Fibroblast of lung (primary cell): ENCODE data around the gene SPON2. TPM values are rescaled to one million over a fixed set of nuclear protein-coding genes. Genes with fewer than 3 reads are reported as not detected.

Source experiments
- DNase-seq, 2 donors: peaks; one replicate each; pipeline versions ENCODE4 v3.0.0 to v3.0.0-alpha.2; 2010; ENCODE audit warnings: low read depth in 2 of 2
- H2AFZ ChIP-seq: 2 replicates; pipeline ENCODE4 v1.5.1; 2012; ENCODE audit warnings: low read length, control low read depth, inconsistent platforms
- H3K27ac ChIP-seq: 2 replicates; pipeline ENCODE4 v1.5.1; 2011; ENCODE audit warnings: low read length, control low read depth; ENCODE audit not compliant: insufficient read depth
- H3K27me3 ChIP-seq: 2 replicates; pipeline ENCODE4 v1.5.1; 2011; ENCODE audit warnings: mild to moderate bottlenecking, low read length; ENCODE audit not compliant: control insufficient read depth, insufficient read depth
- H3K36me3 ChIP-seq: 2 replicates; pipeline ENCODE4 v1.5.1; 2011; ENCODE audit warnings: low read length; ENCODE audit not compliant: control insufficient read depth, insufficient read depth
- H3K4me1 ChIP-seq: 2 replicates; pipeline ENCODE4 v1.5.1; 2011; ENCODE audit warnings: low read length; ENCODE audit not compliant: control insufficient read depth, insufficient read depth; ENCODE audit errors: extremely low read depth
- H3K4me2 ChIP-seq: 2 replicates; pipeline ENCODE4 v1.5.1; 2011; ENCODE audit warnings: low read length, control low read depth; ENCODE audit not compliant: insufficient read depth; ENCODE audit errors: extremely low read depth
- H3K4me3 ChIP-seq, 4 experiments: fragments of 200-600 bp in 1 of 4; sonication (generic) in 1 of 4; replicated peaks in 1 of 4; 2 replicates each; pipeline ENCODE4 v1.5.1; 2011 to 2016; ENCODE audit warnings: low read length in 4 of 4, low read depth in 3 of 4, mild to moderate bottlenecking in 3 of 4, control low read depth in 2 of 4, inconsistent platforms in 1 of 4, mixed read lengths in 1 of 4; ENCODE audit not compliant: insufficient read depth in 1 of 4; ENCODE audit errors: control extremely low read depth in 1 of 4
- H3K79me2 ChIP-seq: 2 replicates; pipeline ENCODE4 v1.5.1; 2012; ENCODE audit warnings: mild to moderate bottlenecking, low read length, inconsistent platforms; ENCODE audit not compliant: control insufficient read depth, insufficient read depth
- H3K9ac ChIP-seq: 2 replicates; pipeline ENCODE4 v1.5.1; 2011; ENCODE audit warnings: mild to moderate bottlenecking, low read length, control low read depth; ENCODE audit not compliant: insufficient read depth
- H3K9me3 ChIP-seq: 2 replicates; pipeline ENCODE4 v1.5.1; 2012; ENCODE audit warnings: low read depth, low read length; ENCODE audit not compliant: control insufficient read depth, insufficient read depth
- H4K20me1 ChIP-seq: 2 replicates; pipeline ENCODE4 v1.5.1; 2011; ENCODE audit warnings: low read length; ENCODE audit not compliant: control insufficient read depth, insufficient read depth; ENCODE audit errors: extremely low read depth
- EZH2 ChIP-seq: IDR thresholded peaks from 2 replicates; pipeline ENCODE4 v1.5.1; 2012; ENCODE audit warnings: low read length, control low read depth, mild to moderate bottlenecking; ENCODE audit errors: missing control alignments
- polyA plus RNA-seq, 2 donors: library from polyadenylated mRNA; depleted of rRNA in 1 of 2; stranded (reverse) in 1 of 2; unstranded in 1 of 2; fragments of >200 nt; gene quantifications; 2 replicates each; pipeline ENCODE4 v1.2.1, GENCODE V29; 2011 to 2012; ENCODE audit warnings: missing spikeins in 1 of 2
- total RNA-seq: library from RNA; depleted of rRNA; stranded (reverse); fragments of >200 nt; gene quantifications from 2 replicates; pipeline ENCODE4 v1.2.1, GENCODE V29; 2014
- TF ChIP-seq, protein P1 (sequence below), 2 donors: IDR thresholded peaks in 1 of 2; conservative IDR thresholded peaks in 1 of 2; 1 replicate in 1 of 2; 2 replicates in 1 of 2; pipeline ENCODE4 v1.5.1; 2011 to 2012; ENCODE audit warnings: low read length in 2 of 2, control low read depth in 1 of 2, inconsistent platforms in 1 of 2, low read depth in 1 of 2, mild to moderate bottlenecking in 1 of 2

Gene SPON2
- total and polyA plus RNA-seq, 2 donors (not counting 1 experiment from before 2014, with no cell fraction given): 179 to 367 TPM

DNA sequence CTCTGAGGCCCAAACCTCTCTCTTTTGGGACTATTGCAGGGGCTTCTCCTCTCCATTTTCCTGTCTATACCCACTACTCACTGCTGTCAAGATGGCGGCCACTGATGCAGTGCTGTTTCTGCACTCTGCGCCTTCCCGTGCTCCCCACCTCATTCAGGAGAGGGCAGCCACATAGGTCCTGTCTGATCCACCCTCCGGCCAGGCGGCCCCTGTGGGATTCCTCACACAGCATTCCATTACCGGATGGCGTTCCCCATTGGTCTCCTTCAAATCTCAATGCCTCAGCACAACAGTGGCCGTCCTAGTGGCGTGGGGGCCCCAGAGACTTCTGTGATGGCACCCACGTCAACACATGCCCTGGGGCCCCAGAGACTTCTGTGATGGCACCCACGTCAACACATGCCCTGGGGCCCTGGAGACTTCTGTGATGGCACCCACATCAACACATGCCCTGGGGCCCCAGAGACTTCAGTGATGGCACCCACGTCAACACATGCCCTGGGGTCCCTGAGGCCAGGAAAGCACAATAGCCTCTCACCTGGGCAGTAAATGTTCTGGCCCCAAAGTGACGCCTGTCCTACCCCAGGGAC, 7.3 kb downstream of the SPON2 start:
- no peak overlapping the region for H2AFZ ChIP-seq
- peaks cover 24% of the 10 kb centered on the region for H3K36me3 ChIP-seq
- no peaks in the 10 kb centered on the region for H3K9me3 ChIP-seq
- H3K9ac ChIP-seq: no peak overlapping the region
- H3K4me3 ChIP-seq: no peak overlapping the region
- TF ChIP-seq, protein P1, sequence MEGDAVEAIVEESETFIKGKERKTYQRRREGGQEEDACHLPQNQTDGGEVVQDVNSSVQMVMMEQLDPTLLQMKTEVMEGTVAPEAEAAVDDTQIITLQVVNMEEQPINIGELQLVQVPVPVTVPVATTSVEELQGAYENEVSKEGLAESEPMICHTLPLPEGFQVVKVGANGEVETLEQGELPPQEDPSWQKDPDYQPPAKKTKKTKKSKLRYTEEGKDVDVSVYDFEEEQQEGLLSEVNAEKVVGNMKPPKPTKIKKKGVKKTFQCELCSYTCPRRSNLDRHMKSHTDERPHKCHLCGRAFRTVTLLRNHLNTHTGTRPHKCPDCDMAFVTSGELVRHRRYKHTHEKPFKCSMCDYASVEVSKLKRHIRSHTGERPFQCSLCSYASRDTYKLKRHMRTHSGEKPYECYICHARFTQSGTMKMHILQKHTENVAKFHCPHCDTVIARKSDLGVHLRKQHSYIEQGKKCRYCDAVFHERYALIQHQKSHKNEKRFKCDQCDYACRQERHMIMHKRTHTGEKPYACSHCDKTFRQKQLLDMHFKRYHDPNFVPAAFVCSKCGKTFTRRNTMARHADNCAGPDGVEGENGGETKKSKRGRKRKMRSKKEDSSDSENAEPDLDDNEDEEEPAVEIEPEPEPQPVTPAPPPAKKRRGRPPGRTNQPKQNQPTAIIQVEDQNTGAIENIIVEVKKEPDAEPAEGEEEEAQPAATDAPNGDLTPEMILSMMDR (conservative IDR thresholded peaks at IDR 0.05 in 1 of 2, IDR thresholded peaks at IDR 0.05 in 1 of 2; ENCODE audit: low read depth in 1 of 2, low read length in 2 of 2): no peak
- TF ChIP-seq EZH2: no peak
- peaks cover 7% of the 10 kb centered on the region for H3K79me2 ChIP-seq
- H3K4me2 ChIP-seq: no peak overlapping the region
- no peaks in the 10 kb centered on the region for H4K20me1 ChIP-seq
- peaks cover 10% of the 10 kb centered on the region for H3K4me1 ChIP-seq
- no peak for DNase-seq
- no peaks in the 10 kb centered on the region for H3K27me3 ChIP-seq
- no peak overlapping the region for H3K27ac ChIP-seq

DNA sequence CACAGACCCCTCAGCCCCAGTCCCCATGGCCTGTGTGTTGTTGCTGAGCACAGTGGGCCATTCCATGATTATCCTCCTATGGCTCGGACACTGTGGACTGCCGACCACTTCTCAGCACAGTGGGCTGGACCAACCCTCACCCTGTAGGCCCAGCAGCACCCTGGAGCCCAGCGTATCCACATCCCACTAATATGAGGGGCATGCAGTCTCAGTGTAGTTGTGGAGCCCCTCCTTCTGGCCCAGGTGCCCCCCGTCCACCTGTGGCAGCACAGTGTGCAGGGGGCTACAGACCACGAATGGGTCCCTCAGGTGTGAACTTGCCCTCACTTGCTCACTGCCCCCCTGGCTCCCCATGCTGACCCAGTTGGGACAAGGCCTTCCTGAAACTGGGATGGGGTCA, 7.9 kb downstream of the SPON2 start:
- DNase-seq: no peak
- Histone ChIP-seq H3K36me3 (peaks cover 18% of the 10 kb centered on the region), H3K4me2 (no peak overlapping the region), H3K4me3 (no peak overlapping the region), H2AFZ (no peak overlapping the region), H3K27me3 (no peaks in the 10 kb centered on the region), H3K27ac (no peak overlapping the region), H4K20me1 (no peaks in the 10 kb centered on the region), H3K79me2 (peaks cover 1% of the 10 kb centered on the region), H3K9me3 (no peaks in the 10 kb centered on the region), H3K4me1 (peaks cover 10% of the 10 kb centered on the region), H3K9ac (no peak overlapping the region)
- TF ChIP-seq EZH2: no peak
- TF ChIP-seq, protein P1 (conservative IDR thresholded peaks at IDR 0.05 in 1 of 2, IDR thresholded peaks at IDR 0.05 in 1 of 2; ENCODE audit: low read depth in 1 of 2, low read length in 2 of 2): no peak

DNA sequence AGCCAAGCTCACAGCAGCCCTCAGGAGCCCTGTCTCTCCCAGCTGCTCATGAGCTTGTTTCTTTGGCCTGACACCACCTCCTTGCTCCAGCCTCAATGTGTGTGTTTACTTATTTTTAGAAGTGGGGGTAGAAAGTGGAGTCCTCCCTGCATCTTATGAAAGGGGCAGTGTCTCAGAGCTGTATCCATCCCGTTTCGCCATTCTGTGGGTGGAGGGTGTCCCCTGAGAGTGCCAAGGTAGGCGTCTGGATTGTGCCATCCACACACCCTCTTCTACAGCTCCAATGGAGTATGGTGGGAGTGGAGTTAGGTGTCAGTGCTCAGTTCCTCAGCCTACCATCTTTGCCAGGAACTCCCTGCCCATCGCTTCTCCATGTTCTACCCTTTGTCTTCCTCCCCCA, 8.3 kb downstream of the SPON2 start:
- peaks cover 15% of the 10 kb centered on the region for H3K36me3 ChIP-seq
- no peaks in the 10 kb centered on the region for H3K27me3 ChIP-seq
- H3K9ac ChIP-seq: no peak overlapping the region
- H3K9me3 ChIP-seq: no peaks in the 10 kb centered on the region
- peaks cover 10% of the 10 kb centered on the region for H3K4me1 ChIP-seq
- no peak for DNase-seq
- no peak overlapping the region for H3K27ac ChIP-seq
- no peak overlapping the region for H2AFZ ChIP-seq
- TF ChIP-seq EZH2: no peak
- TF ChIP-seq, protein P1 (conservative IDR thresholded peaks at IDR 0.05 in 1 of 2, IDR thresholded peaks at IDR 0.05 in 1 of 2; ENCODE audit: low read depth in 1 of 2, low read length in 2 of 2): no peak
- H4K20me1 ChIP-seq: no peaks in the 10 kb centered on the region
- no peak overlapping the region for H3K4me3 ChIP-seq
- no peaks in the 10 kb centered on the region for H3K79me2 ChIP-seq
- H3K4me2 ChIP-seq: no peak overlapping the region
